HG03066 (cell line): ENCODE measurements around the gene MED12L.

ENCODE experiments used
- ATAC-seq: cut with Tn5 transposase; IDR thresholded peaks from one replicate; pipeline ENCODE4 v1.9.1; 2021; ENCODE audit warnings: low read depth; ENCODE audit not compliant: unreplicated experiment

The MED12L gene

GRCh38 chr3:151312972-151313371, 227.5 kb downstream of the MED12L start:
- ATAC-seq: no peak

- ATAC-seq: no peak
Observed at GRCh38 chr3:151314137-151314536, 228.7 kb downstream of the MED12L start.

GRCh38 chr3:151314593-151314992, 229.1 kb downstream of the MED12L start:
- no peak for ATAC-seq

GRCh38 chr3:151315136-151315535, 229.7 kb downstream of the MED12L start:
- ATAC-seq: no peak

- ATAC-seq: no peak
Observed at GRCh38 chr3:151315846-151316245, 230.4 kb downstream of the MED12L start.

- ATAC-seq: no peak
Observed at GRCh38 chr3:151316267-151316991, 231.0 kb downstream of the MED12L start, which contains the start of gene GPR87. Gene GPR87 (minus strand): TSS chr3:151316820. CDS start chr3:151300100, 16,720 bp downstream.

GRCh38 chr3:151318313-151318712, 232.8 kb downstream of the MED12L start:
- ATAC-seq: no peak

GRCh38 chr3:151318991-151319390, 233.5 kb downstream of the MED12L start:
- ATAC-seq: no peak

GRCh38 chr3:151319628-151320027, 234.2 kb downstream of the MED12L start:
- no peak for ATAC-seq

GRCh38 chr3:151320131-151320530, 234.7 kb downstream of the MED12L start:
- ATAC-seq: no peak

- no peak for ATAC-seq
Observed at GRCh38 chr3:151321526-151321925, 236.1 kb downstream of the MED12L start.

GRCh38 chr3:151322511-151322910, 237.0 kb downstream of the MED12L start:
- ATAC-seq: no peak

GRCh38 chr3:151327571-151328198, 242.2 kb downstream of the MED12L start:
- no peak for ATAC-seq

- no peak for ATAC-seq
Observed at GRCh38 chr3:151328298-151328995, 243.0 kb downstream of the MED12L start.

- no peak for ATAC-seq
Observed at GRCh38 chr3:151329363-151329762, 243.9 kb downstream of the MED12L start, which contains the start of gene P2RY13. Gene P2RY13 (minus strand): TSS chr3:151329549. CDS start chr3:151329528, 21 bp downstream.

- ATAC-seq: no peak
Observed at GRCh38 chr3:151330379-151330778, 244.9 kb downstream of the MED12L start.

- ATAC-seq: no peak
Observed at GRCh38 chr3:151330899-151331298, 245.4 kb downstream of the MED12L start.

GRCh38 chr3:151331696-151332095, 246.2 kb downstream of the MED12L start:
- ATAC-seq: no peak

GRCh38 chr3:151345859-151346258, 260.4 kb downstream of the MED12L start:
- ATAC-seq: no peak

- no peak for ATAC-seq
Observed at GRCh38 chr3:151346292-151346691, 260.8 kb downstream of the MED12L start.

- no peak for ATAC-seq
Observed at GRCh38 chr3:151347432-151347831, 262.0 kb downstream of the MED12L start.
